Neural crest cell (in vitro differentiated cells): ENCODE results near the gene PAQR3. TPM values are rescaled to one million over a fixed set of nuclear protein-coding genes. Genes with fewer than 3 reads are reported as not detected.

ENCODE experiments used
- DNase-seq: peaks from one replicate; pipeline ENCODE4 v3.0.0; 2021; ENCODE audit warnings: low read depth, mixed read lengths, low spot score
- H3K27ac Mint-ChIP-seq: one replicate; pipeline ENCODE4 v1.8.0; 2021; ENCODE audit warnings: mild to moderate bottlenecking, mixed read lengths; ENCODE audit not compliant: unreplicated experiment
- H3K27me3 Mint-ChIP-seq: 2 replicates; pipeline ENCODE4 v1.8.0; 2021; ENCODE audit warnings: low read depth, mild to moderate bottlenecking, mixed read lengths
- H3K36me3 Mint-ChIP-seq: 2 replicates; pipeline ENCODE4 v1.8.0; 2021; ENCODE audit warnings: low read depth, mild to moderate bottlenecking, mixed read lengths
- H3K4me1 Mint-ChIP-seq: 2 replicates; pipeline ENCODE4 v1.8.0; 2021; ENCODE audit warnings: mixed read lengths
- H3K4me3 Mint-ChIP-seq: one replicate; pipeline ENCODE4 v1.8.0; 2021; ENCODE audit warnings: mild to moderate bottlenecking, mixed read lengths
- H3K9me3 Mint-ChIP-seq: 2 replicates; pipeline ENCODE4 v1.8.0; 2021; ENCODE audit warnings: mixed read lengths
- total RNA-seq: library from RNA; stranded (reverse); gene quantifications from 2 replicates; pipeline ENCODE4 v1.2.1, GENCODE V29; 2021
- TF ChIP-seq, protein P1 (sequence below): fragments of 200-600 bp; sonication (generic); conservative IDR thresholded peaks from 2 replicates; pipeline ENCODE4 v1.5.0; 2021; ENCODE audit warnings: antibody characterized with exemption, mild to moderate bottlenecking

PAQR3 gene
- total RNA-seq, 1 donor from 2014 or later, result 28.8 TPM

DNA sequence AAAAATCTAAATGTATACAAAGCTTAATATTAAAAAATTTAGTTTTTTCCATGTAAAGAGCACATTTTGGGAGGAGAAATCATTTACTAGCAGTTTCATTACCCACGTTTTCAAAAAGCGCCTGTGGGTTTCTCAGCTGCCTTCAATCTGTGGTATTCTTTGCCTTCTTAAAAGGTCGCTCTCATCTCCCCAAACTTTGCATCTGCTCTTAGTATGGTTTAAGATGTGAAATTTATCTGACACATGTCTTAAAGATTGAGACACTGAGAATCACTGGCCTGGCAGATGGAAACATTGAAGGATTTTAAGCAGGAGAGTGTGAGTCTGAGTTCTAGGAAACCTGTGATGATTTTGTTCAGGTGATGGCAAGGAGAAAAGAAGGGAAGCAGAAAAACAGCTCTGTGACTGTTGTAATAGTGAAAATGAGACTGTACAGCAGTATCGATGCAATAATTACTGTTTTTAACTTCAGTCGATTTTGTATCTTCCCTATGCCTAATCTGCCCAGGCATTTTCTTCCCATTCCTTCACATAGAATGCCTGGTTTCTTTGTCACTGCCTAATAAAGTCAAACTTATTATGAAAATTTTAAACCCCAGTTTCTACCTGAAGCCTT, 75.9 kb downstream of the PAQR3 start:
- Mint-ChIP-seq H3K9me3 (no peaks in the 10 kb centered on the region), H3K27me3 (no peaks in the 10 kb centered on the region), H3K27ac (no peak overlapping the region), H3K4me3 (no peak overlapping the region), H3K4me1 (peaks cover 4% of the 10 kb centered on the region), H3K36me3 (peaks cover 7% of the 10 kb centered on the region)
- no peak for DNase-seq
- TF ChIP-seq, protein P1, sequence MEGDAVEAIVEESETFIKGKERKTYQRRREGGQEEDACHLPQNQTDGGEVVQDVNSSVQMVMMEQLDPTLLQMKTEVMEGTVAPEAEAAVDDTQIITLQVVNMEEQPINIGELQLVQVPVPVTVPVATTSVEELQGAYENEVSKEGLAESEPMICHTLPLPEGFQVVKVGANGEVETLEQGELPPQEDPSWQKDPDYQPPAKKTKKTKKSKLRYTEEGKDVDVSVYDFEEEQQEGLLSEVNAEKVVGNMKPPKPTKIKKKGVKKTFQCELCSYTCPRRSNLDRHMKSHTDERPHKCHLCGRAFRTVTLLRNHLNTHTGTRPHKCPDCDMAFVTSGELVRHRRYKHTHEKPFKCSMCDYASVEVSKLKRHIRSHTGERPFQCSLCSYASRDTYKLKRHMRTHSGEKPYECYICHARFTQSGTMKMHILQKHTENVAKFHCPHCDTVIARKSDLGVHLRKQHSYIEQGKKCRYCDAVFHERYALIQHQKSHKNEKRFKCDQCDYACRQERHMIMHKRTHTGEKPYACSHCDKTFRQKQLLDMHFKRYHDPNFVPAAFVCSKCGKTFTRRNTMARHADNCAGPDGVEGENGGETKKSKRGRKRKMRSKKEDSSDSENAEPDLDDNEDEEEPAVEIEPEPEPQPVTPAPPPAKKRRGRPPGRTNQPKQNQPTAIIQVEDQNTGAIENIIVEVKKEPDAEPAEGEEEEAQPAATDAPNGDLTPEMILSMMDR, result no peak

DNA sequence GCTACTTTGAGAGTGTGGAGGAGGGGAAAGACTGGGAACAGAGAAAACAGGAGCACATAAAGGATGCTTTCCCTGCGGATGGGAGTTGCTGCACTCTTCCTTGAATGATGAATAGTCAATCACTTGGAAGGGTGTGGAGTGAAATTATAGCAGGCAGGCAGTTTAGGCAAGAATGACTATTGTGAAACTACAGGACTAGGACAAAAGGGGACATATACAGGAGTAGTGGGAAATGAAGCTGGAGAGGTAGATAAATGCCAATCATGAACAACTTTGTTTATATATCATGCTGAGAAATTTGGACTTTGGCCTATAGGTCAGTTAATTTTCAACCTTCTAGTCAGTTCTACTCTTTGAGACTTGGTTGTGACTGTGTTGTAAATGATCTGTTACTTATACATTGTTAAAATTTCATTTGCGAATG, 76.9 kb downstream of the PAQR3 start:
- no peaks in the 10 kb centered on the region for H3K9me3 Mint-ChIP-seq
- TF ChIP-seq, protein P1, result no peak
- H3K27me3 Mint-ChIP-seq, result no peaks in the 10 kb centered on the region
- H3K4me3 Mint-ChIP-seq, result no peak overlapping the region
- peaks cover 3% of the 10 kb centered on the region for H3K36me3 Mint-ChIP-seq
- no peak overlapping the region for H3K27ac Mint-ChIP-seq
- H3K4me1 Mint-ChIP-seq, result peaks cover 9% of the 10 kb centered on the region
- no peak for DNase-seq

Other genes starting within 250 kb of the PAQR3 start
- 24.0 and 28.6 TPM in 2 replicates for gene BMP2K, start 163.1 kb downstream of the PAQR3 start, total RNA-seq